HepG2 (cell line): ENCODE measurements around the gene USP34. TPM values are rescaled to one million over a fixed set of nuclear protein-coding genes. Genes with fewer than 3 reads are reported as not detected.

Experiments used
- CAMTA2 ChIP-seq: sonication (generic); formaldehyde crosslinking; IDR thresholded peaks from 2 replicates; pipeline ENCODE4 v1.4.0; 2020; ENCODE audit warnings: mild to moderate bottlenecking, missing genetic modification reagents, borderline replicate concordance
- CHD4 ChIP-seq: fragments of 200-600 bp; sonication (generic); IDR thresholded peaks from 2 replicates; pipeline ENCODE4 v1.7.0; 2017; ENCODE audit warnings: mild to moderate bottlenecking, low read length, borderline replicate concordance
- GABPB1 ChIP-seq: IDR thresholded peaks from 2 replicates; pipeline ENCODE4 v1.6.1; 2016; ENCODE audit warnings: mild to moderate bottlenecking, missing genetic modification reagents, moderate library complexity, missing compliant biosample characterization
- GTF3A ChIP-seq: sonication (generic); formaldehyde crosslinking; conservative IDR thresholded peaks from 2 replicates; pipeline ENCODE4 v1.4.0; 2020; ENCODE audit warnings: mild to moderate bottlenecking, missing genetic modification reagents
- MED13 ChIP-seq: sonication (generic); formaldehyde crosslinking; IDR thresholded peaks from 2 replicates; pipeline ENCODE4 v1.5.0; 2020; ENCODE audit warnings: missing genetic modification reagents
- ZNF34 ChIP-seq: sonication (generic); formaldehyde crosslinking; IDR thresholded peaks from 2 replicates; pipeline ENCODE4 v1.4.0; 2020; ENCODE audit warnings: mild to moderate bottlenecking, missing genetic modification reagents, borderline replicate concordance
- ZNF451 ChIP-seq: sonication (generic); formaldehyde crosslinking; IDR thresholded peaks from 2 replicates; pipeline ENCODE4 v1.5.0; 2020; ENCODE audit warnings: mild to moderate bottlenecking, missing genetic modification reagents
- ZNF83 ChIP-seq: sonication (generic); formaldehyde crosslinking; IDR thresholded peaks from 2 replicates; pipeline ENCODE4 v1.4.0; 2020; ENCODE audit warnings: missing genetic modification reagents, mild to moderate bottlenecking, borderline replicate concordance
- polyA plus RNA-seq, 8 experiments: library from polyadenylated mRNA; depleted of rRNA in 3 of 8; stranded (reverse) in 7 of 8; unstranded in 1 of 8; fragments of >200 nt; fragmentation: Illumina TruSeq in 4 of 8; extraction: Trizol in 4 of 8; gene quantifications; 2 replicates each; pipeline versions ENCODE4 v1.2.1 to v1.2.3, GENCODE V29; 2011 to 2016; ENCODE audit warnings: low read depth in 4 of 8, missing spikeins in 1 of 8, mixed read lengths in 1 of 8; ENCODE audit not compliant: insufficient read depth in 1 of 8
- total RNA-seq, 5 experiments: library from RNA; depleted of rRNA; stranded (reverse); fragments of >200 nt; fragmentation: Illumina TruSeq; extraction: Trizol; gene quantifications; 2 replicates each; pipeline ENCODE4 v1.2.3, GENCODE V29; 2016; ENCODE audit warnings: low read depth in 1 of 5
- TF ChIP-seq, protein P1 (sequence below): sonication (generic); formaldehyde crosslinking; IDR thresholded peaks from 2 replicates; pipeline ENCODE4 v1.4.0; 2020; ENCODE audit warnings: missing genetic modification reagents, borderline replicate concordance
- TF ChIP-seq, protein P2 (sequence below): IDR thresholded peaks from 2 replicates; pipeline ENCODE4 v1.6.1; 2016
- TF ChIP-seq, protein P3 (sequence below): sonication (generic); formaldehyde crosslinking; IDR thresholded peaks from 2 replicates; pipeline ENCODE4 v1.5.0; 2020; ENCODE audit warnings: missing genetic modification reagents
- TF ChIP-seq, protein P4 (sequence below): sonication (generic); formaldehyde crosslinking; IDR thresholded peaks from 2 replicates; pipeline ENCODE4 v1.8.0; 2022; ENCODE audit warnings: mild to moderate bottlenecking, missing genetic modification reagents, moderate library complexity
- TF ChIP-seq, protein P5 (sequence below): IDR thresholded peaks from 2 replicates; pipeline ENCODE4 v1.6.1; 2016; ENCODE audit warnings: low read depth, borderline replicate concordance
- TF ChIP-seq, protein P6 (sequence below): sonication (generic); formaldehyde crosslinking; IDR thresholded peaks from 2 replicates; pipeline ENCODE4 v1.5.0; 2020; ENCODE audit warnings: mild to moderate bottlenecking, missing genetic modification reagents

The USP34 gene
- total and polyA plus RNA-seq, 2 of the 13 experiments (the other 11 are each of a cell fraction or from before 2014, with no cell fraction given), result 99.2 to 100 TPM

DNA sequence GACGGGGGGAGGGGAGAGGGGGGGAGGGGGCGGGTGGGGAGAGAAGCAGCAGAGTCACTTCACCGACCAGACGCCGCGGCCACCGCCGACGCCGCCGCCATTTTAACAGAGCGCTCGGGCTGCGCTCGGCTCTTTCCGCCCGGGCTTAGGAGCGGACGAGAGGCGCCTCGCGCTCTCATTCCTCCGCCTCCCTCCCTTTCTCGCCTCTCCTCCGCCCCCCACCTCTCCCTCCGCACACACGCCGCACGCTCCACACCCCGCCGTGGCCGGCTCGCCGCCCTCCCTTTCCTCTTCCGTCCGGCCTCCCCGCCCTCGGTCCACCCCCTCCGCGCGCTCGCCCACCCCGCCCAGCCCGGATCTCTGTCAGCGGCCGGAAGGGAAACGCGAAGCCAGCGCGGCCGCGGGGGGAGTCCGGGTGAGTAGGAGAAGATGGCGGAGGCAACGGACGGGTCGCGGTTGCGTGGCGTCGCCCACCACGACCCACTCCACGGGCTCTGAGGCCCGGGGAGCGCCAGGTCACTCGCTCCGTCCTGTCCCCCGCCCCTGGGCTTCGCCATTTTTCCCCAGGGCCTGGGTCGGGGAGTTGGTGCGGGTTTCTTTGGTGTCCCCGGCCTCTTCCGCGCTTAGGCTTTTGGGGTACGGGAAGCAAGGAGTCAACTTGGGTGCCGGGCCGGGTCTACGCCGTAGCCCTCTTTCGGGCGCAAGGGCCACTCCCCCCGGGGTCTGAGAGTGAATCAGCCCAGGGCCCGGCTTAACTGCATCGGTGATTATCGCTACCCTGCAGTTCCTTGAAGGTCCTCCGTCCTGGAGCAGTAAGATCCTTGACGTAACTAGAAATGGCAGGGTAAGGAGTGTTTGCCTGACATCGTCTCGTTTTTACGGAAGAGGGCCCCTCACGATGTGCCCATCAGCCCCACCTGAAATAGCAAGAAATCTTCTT is at the start of gene USP34 (continued):
- TF ChIP-seq, protein P1, sequence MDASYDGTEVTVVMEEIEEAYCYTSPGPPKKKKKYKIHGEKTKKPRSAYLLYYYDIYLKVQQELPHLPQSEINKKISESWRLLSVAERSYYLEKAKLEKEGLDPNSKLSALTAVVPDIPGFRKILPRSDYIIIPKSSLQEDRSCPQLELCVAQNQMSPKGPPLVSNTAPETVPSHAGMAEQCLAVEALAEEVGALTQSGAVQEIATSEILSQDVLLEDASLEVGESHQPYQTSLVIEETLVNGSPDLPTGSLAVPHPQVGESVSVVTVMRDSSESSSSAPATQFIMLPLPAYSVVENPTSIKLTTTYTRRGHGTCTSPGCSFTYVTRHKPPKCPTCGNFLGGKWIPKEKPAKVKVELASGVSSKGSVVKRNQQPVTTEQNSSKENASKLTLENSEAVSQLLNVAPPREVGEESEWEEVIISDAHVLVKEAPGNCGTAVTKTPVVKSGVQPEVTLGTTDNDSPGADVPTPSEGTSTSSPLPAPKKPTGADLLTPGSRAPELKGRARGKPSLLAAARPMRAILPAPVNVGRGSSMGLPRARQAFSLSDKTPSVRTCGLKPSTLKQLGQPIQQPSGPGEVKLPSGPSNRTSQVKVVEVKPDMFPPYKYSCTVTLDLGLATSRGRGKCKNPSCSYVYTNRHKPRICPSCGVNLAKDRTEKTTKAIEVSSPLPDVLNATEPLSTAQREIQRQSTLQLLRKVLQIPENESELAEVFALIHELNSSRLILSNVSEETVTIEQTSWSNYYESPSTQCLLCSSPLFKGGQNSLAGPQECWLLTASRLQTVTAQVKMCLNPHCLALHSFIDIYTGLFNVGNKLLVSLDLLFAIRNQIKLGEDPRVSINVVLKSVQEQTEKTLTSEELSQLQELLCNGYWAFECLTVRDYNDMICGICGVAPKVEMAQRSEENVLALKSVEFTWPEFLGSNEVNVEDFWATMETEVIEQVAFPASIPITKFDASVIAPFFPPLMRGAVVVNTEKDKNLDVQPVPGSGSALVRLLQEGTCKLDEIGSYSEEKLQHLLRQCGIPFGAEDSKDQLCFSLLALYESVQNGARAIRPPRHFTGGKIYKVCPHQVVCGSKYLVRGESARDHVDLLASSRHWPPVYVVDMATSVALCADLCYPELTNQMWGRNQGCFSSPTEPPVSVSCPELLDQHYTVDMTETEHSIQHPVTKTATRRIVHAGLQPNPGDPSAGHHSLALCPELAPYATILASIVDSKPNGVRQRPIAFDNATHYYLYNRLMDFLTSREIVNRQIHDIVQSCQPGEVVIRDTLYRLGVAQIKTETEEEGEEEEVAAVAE (CRISPR knock-in tag), result peak; percentile 45; the same call in 1 of the 2 replicates
- peak; percentile 47; the same call in 1 of the 2 replicates for TF ChIP-seq ZNF451 (CRISPR knock-in tag)
- TF ChIP-seq, protein P2, sequence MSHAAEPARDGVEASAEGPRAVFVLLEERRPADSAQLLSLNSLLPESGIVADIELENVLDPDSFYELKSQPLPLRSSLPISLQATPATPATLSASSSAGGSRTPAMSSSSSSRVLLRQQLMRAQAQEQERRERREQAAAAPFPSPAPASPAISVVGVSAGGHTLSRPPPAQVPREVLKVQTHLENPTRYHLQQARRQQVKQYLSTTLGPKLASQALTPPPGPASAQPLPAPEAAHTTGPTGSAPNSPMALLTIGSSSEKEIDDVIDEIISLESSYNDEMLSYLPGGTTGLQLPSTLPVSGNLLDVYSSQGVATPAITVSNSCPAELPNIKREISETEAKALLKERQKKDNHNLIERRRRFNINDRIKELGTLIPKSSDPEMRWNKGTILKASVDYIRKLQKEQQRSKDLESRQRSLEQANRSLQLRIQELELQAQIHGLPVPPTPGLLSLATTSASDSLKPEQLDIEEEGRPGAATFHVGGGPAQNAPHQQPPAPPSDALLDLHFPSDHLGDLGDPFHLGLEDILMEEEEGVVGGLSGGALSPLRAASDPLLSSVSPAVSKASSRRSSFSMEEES (CRISPR knock-in tag), result peak; percentile 65
- no peak for TF ChIP-seq GTF3A (CRISPR knock-in tag)
- 0 out of 2 replicates have a peak, but pooled peaks have one; percentile 69 for TF ChIP-seq ZNF83 (CRISPR knock-in tag)
- TF ChIP-seq, protein P3, sequence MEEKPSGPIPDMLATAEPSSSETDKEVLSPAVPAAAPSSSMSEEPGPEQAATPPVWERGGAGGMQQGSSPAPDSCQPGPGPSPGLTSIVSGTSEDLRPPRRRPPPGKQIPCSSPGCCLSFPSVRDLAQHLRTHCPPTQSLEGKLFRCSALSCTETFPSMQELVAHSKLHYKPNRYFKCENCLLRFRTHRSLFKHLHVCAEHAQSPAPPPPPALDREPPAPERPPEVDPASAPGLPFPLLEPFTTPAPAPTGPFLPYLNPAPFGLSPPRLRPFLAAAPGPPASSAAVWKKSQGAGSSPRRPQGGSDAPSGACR (CRISPR knock-in tag), result peak; percentile 89
- TF ChIP-seq, protein P4, sequence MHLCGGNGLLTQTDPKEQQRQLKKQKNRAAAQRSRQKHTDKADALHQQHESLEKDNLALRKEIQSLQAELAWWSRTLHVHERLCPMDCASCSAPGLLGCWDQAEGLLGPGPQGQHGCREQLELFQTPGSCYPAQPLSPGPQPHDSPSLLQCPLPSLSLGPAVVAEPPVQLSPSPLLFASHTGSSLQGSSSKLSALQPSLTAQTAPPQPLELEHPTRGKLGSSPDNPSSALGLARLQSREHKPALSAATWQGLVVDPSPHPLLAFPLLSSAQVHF (CRISPR knock-in tag), result peak; percentile 79; the same call in 1 of the 2 replicates
- TF ChIP-seq MED13 (CRISPR knock-in tag), result no peak
- TF ChIP-seq CHD4, result no peak
- peak; percentile 79; the same call in 1 of the 2 replicates for TF ChIP-seq CAMTA2 (CRISPR knock-in tag)
- TF ChIP-seq, protein P5, sequence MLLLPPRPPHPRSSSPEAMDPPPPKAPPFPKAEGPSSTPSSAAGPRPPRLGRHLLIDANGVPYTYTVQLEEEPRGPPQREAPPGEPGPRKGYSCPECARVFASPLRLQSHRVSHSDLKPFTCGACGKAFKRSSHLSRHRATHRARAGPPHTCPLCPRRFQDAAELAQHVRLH (CRISPR knock-in tag), result peak; percentile 79; the same call in 1 of the 2 replicates
- peak; percentile 86; the same call in 1 of the 2 replicates for TF ChIP-seq ZNF34 (CRISPR knock-in tag)
- peak; percentile 92 for TF ChIP-seq GABPB1 (CRISPR knock-in tag)
- TF ChIP-seq, protein P6, sequence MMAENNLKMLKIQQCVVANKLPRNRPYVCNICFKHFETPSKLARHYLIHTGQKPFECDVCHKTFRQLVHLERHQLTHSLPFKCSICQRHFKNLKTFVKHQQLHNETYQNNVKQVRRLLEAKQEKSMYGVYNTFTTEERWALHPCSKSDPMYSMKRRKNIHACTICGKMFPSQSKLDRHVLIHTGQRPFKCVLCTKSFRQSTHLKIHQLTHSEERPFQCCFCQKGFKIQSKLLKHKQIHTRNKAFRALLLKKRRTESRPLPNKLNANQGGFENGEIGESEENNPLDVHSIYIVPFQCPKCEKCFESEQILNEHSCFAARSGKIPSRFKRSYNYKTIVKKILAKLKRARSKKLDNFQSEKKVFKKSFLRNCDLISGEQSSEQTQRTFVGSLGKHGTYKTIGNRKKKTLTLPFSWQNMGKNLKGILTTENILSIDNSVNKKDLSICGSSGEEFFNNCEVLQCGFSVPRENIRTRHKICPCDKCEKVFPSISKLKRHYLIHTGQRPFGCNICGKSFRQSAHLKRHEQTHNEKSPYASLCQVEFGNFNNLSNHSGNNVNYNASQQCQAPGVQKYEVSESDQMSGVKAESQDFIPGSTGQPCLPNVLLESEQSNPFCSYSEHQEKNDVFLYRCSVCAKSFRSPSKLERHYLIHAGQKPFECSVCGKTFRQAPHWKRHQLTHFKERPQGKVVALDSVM (CRISPR knock-in tag), result no peak; the same call in 1 of the 2 replicates
